ENCODE results near the gene EML6.

Gene EML6

GRCh38 chr2:54941248-54941984 lies 218.0 kb downstream of the EML6 start:
- no peak for TF ChIP-seq CTCF (IDR thresholded peaks at IDR 0.05; ENCODE audit: unreplicated experiment in 3 of 3)
- peaks cover 20% of the 10 kb centered on the region for H3K4me1 Mint-ChIP-seq
- H3K27ac Mint-ChIP-seq: no peak overlapping the region
- H3K27me3 Mint-ChIP-seq (ENCODE audit: low read depth): no peaks in the 10 kb centered on the region
- H3K36me3 Mint-ChIP-seq (ENCODE audit: low read depth): no peaks in the 10 kb centered on the region
- H3K9me3 Mint-ChIP-seq: peaks cover 13% of the 10 kb centered on the region
- no peak overlapping the region for H3K4me3 Mint-ChIP-seq

- no peaks in the 10 kb centered on the region for H3K27me3 Mint-ChIP-seq (ENCODE audit: low read depth)
- H3K36me3 Mint-ChIP-seq (ENCODE audit: low read depth): no peaks in the 10 kb centered on the region
- peaks cover 21% of the 10 kb centered on the region for H3K4me1 Mint-ChIP-seq
- H3K4me3 Mint-ChIP-seq: no peak overlapping the region
- no peak overlapping the region for H3K27ac Mint-ChIP-seq
- peaks cover 13% of the 10 kb centered on the region for H3K9me3 Mint-ChIP-seq
- no peak for TF ChIP-seq CTCF (IDR thresholded peaks at IDR 0.05; ENCODE audit: unreplicated experiment in 3 of 3)
These were observed 218.9 kb downstream of the EML6 start for GRCh38 chr2:54942373-54942772.

- peaks cover 16% of the 10 kb centered on the region for H3K4me1 Mint-ChIP-seq
- TF ChIP-seq CTCF (IDR thresholded peaks at IDR 0.05; ENCODE audit: unreplicated experiment in 3 of 3): no peak
- H3K4me3 Mint-ChIP-seq: no peak overlapping the region
- no peaks in the 10 kb centered on the region for H3K36me3 Mint-ChIP-seq (ENCODE audit: low read depth)
- H3K27me3 Mint-ChIP-seq (ENCODE audit: low read depth): no peaks in the 10 kb centered on the region
- H3K9me3 Mint-ChIP-seq: peaks cover 3% of the 10 kb centered on the region
- no peak overlapping the region for H3K27ac Mint-ChIP-seq
These were observed 221.4 kb downstream of the EML6 start for GRCh38 chr2:54944724-54945326.

- TF ChIP-seq CTCF (IDR thresholded peaks at IDR 0.05; ENCODE audit: unreplicated experiment in 3 of 3): no peak
- H3K27ac Mint-ChIP-seq: peak overlapping the region in 2 of 3 experiments; percentile 22 to 41
- peaks cover 3% of the 10 kb centered on the region for H3K9me3 Mint-ChIP-seq
- H3K27me3 Mint-ChIP-seq (ENCODE audit: low read depth): no peaks in the 10 kb centered on the region
- no peaks in the 10 kb centered on the region for H3K36me3 Mint-ChIP-seq (ENCODE audit: low read depth)
- no peak overlapping the region for H3K4me3 Mint-ChIP-seq
- H3K4me1 Mint-ChIP-seq: peaks cover 16% of the 10 kb centered on the region
These were observed 222.1 kb downstream of the EML6 start for GRCh38 chr2:54945391-54946219.

GRCh38 chr2:54946220-54946805 lies 222.9 kb downstream of the EML6 start:
- Mint-ChIP-seq H3K4me3 (no peak overlapping the region), H3K36me3 (ENCODE audit: low read depth) (no peaks in the 10 kb centered on the region), H3K27ac (peak overlapping the region in 1 of 3 experiments; percentile 41), H3K27me3 (ENCODE audit: low read depth) (no peaks in the 10 kb centered on the region), H3K9me3 (peaks cover 3% of the 10 kb centered on the region), H3K4me1 (peaks cover 16% of the 10 kb centered on the region)
- TF ChIP-seq CTCF (IDR thresholded peaks at IDR 0.05; ENCODE audit: unreplicated experiment in 3 of 3): no peak

Measured in nephron (organoid).